Measurements from ENCODE around the gene KLK11. TPM values are rescaled to one million over a fixed set of nuclear protein-coding genes. Genes with fewer than 3 reads are reported as not detected.

KLK11 gene
- total and polyA plus RNA-seq, 10 of the 15 experiments (the other 5 are each of a cell fraction or from before 2014, with no cell fraction given) = not detected

GRCh38 chr19:51022526-51022925 lies 3.9 kb downstream of the KLK11 start:
- Histone ChIP-seq H3K4me2 (ENCODE audit: control insufficient read depth, insufficient read depth) (no peak overlapping the region), H4K20me1 (ENCODE audit: control insufficient read depth, insufficient read depth) (no peaks in the 10 kb centered on the region), H3K9me3 (replicated peaks; ENCODE audit: control insufficient read depth, insufficient read depth, low read length) (no peaks in the 10 kb centered on the region), H3K27ac (ENCODE audit: control insufficient read depth, insufficient read depth) (no peak overlapping the region), H3K4me3 (no peak overlapping the region), H3K4me1 (ENCODE audit: control insufficient read depth, insufficient read depth, low read length) (no peaks in the 10 kb centered on the region), H2AFZ (ENCODE audit: control insufficient read depth, low read depth, low read length) (no peak overlapping the region), H3K27me3 (replicated peaks in 1 of 2; ENCODE audit: control insufficient read depth in 2 of 2, insufficient read depth in 2 of 2, low read length in 1 of 2) (no peaks in the 10 kb centered on the region; a peak in 3 of 4 replicates), H3K9ac (ENCODE audit: control insufficient read depth, insufficient read depth, low read length) (no peak overlapping the region), H3K79me2 (ENCODE audit: control insufficient read depth, insufficient read depth, low read length) (no peaks in the 10 kb centered on the region), H3K36me3 (ENCODE audit: control insufficient read depth in 2 of 2, insufficient read depth in 2 of 2, low read length in 1 of 2) (no peaks in the 10 kb centered on the region)
- WGBS (ENCODE audit: insufficient coverage, insufficient replicate concordance, low lambda C conversion rate, missing lambda C conversion rate) = 28% methylated on average over 14 of the region's 14 CpGs
- FAIRE-seq = no peak
- intact Hi-C loops (cut with micrococcal nuclease; ENCODE audit: unreplicated experiment) = no loop called here
- no TSS peak for BruUV-seq (replicated peaks)
- RAD21 ChIA-PET (ENCODE audit: unreplicated experiment) = no interaction called here
- in situ Hi-C loops (cut with MboI) = no loop called here
- POLR2A ChIA-PET = no interaction called here
- SMC1A ChIA-PET (ENCODE audit: uncharacterized antibody, unreplicated experiment) = no interaction called here
- no peak for DNase-seq (ENCODE audit: low read depth, low spot score)
- ATAC-seq = no peak
- CTCF ChIA-PET = no interaction called here
- no peak for TF ChIP-seq CHD4 (IDR thresholded peaks at IDR 0.05)
- TF ChIP-seq CREB1 (IDR thresholded peaks at IDR 0.05; ENCODE audit: low read depth) = no peak
- no peak for TF ChIP-seq ATF2 (IDR thresholded peaks at IDR 0.05; ENCODE audit: low read length)
- TF ChIP-seq USF2 (IDR thresholded peaks at IDR 0.05; ENCODE audit: borderline replicate concordance, low read depth, low read length) = no peak
- no peak for TF ChIP-seq CEBPZ (IDR thresholded peaks at IDR 0.05; ENCODE audit: low read depth, low read length)
- TF ChIP-seq STAT3 (IDR thresholded peaks at IDR 0.05; ENCODE audit: low read depth, low read length) = no peak
- no peak for TF ChIP-seq PRDM15 (CRISPR knock-in tag; IDR thresholded peaks at IDR 0.05)
- TF ChIP-seq USF1 (IDR thresholded peaks at IDR 0.05; ENCODE audit: borderline replicate concordance, extremely low read length, insufficient read depth, low read depth, low read length) = no peak
- no peak for TF ChIP-seq NR2F1 (conservative IDR thresholded peaks at IDR 0.05)
